H9 (cell line): ENCODE results near the gene LONP2. TPM values are rescaled to one million over a fixed set of nuclear protein-coding genes. Genes with fewer than 3 reads are reported as not detected.

Experiments used
- DNase-seq: peaks from one replicate; pipeline ENCODE4 v3.0.0-alpha.2; 2017
- H2AFZ ChIP-seq: one replicate; pipeline ENCODE4 v1.6.1; 2013; ENCODE audit warnings: mild to moderate bottlenecking, low read length, control low read depth, moderate library complexity
- H2AK5ac ChIP-seq: 2 replicates; pipeline ENCODE4 v1.6.1; 2013; ENCODE audit warnings: low read length, control low read depth, mixed read lengths; ENCODE audit not compliant: insufficient read length
- H2BK120ac ChIP-seq: one replicate; pipeline ENCODE4 v1.6.1; 2013; ENCODE audit warnings: low read depth, mild to moderate bottlenecking, low read length, control low read depth, inconsistent platforms; ENCODE audit not compliant: poor library complexity, severe bottlenecking
- H2BK12ac ChIP-seq: 2 replicates; pipeline ENCODE4 v1.6.1; 2013; ENCODE audit warnings: low read length, control low read depth, mixed read lengths, low read depth; ENCODE audit not compliant: insufficient read length
- H2BK15ac ChIP-seq: 2 replicates; pipeline ENCODE4 v1.6.1; 2013; ENCODE audit warnings: low read depth, low read length, control low read depth
- H2BK20ac ChIP-seq: one replicate; pipeline ENCODE4 v1.6.1; 2013; ENCODE audit warnings: low read depth, mild to moderate bottlenecking, low read length, control low read depth, inconsistent platforms; ENCODE audit not compliant: poor library complexity, severe bottlenecking
- H2BK5ac ChIP-seq: 2 replicates; pipeline ENCODE4 v1.6.1; 2013; ENCODE audit warnings: low read length, control low read depth, mixed read lengths; ENCODE audit not compliant: insufficient read length
- H3K14ac ChIP-seq: 2 replicates; pipeline ENCODE4 v1.6.1; 2013; ENCODE audit warnings: low read length, control low read depth; ENCODE audit not compliant: insufficient read depth
- H3K18ac ChIP-seq: 2 replicates; pipeline ENCODE4 v1.6.1; 2013; ENCODE audit warnings: low read depth, mild to moderate bottlenecking, mixed read lengths, low read length, control low read depth; ENCODE audit not compliant: insufficient read length
- H3K23ac ChIP-seq: 2 replicates; pipeline ENCODE4 v1.6.1; 2013; ENCODE audit warnings: low read length, control low read depth, mixed read lengths, low read depth; ENCODE audit not compliant: insufficient read length
- H3K23me2 ChIP-seq: 2 replicates; pipeline ENCODE4 v1.6.1; 2013; ENCODE audit warnings: low read depth, mild to moderate bottlenecking, mixed read lengths, low read length, control low read depth; ENCODE audit not compliant: insufficient read length, poor library complexity, severe bottlenecking
- H3K27ac ChIP-seq: 2 replicates; pipeline ENCODE4 v1.5.1; 2013; ENCODE audit warnings: low read length, control low read depth, mixed read lengths, low read depth; ENCODE audit not compliant: insufficient read length
- H3K27me3 ChIP-seq: 2 replicates; pipeline ENCODE4 v1.6.1; 2013; ENCODE audit warnings: low read length, control low read depth, inconsistent platforms; ENCODE audit not compliant: insufficient read depth
- H3K4ac ChIP-seq: 2 replicates; pipeline ENCODE4 v1.6.1; 2013; ENCODE audit warnings: low read depth, mild to moderate bottlenecking, control low read depth, inconsistent platforms, low read length, moderate library complexity
- H3K4me1 ChIP-seq: 2 replicates; pipeline ENCODE4 v1.6.1; 2013; ENCODE audit warnings: low read length, control low read depth, inconsistent platforms; ENCODE audit not compliant: insufficient read depth
- H3K4me2 ChIP-seq: 2 replicates; pipeline ENCODE4 v1.6.1; 2013; ENCODE audit warnings: low read length, control low read depth, mixed read lengths; ENCODE audit not compliant: insufficient read length, insufficient read depth
- H3K56ac ChIP-seq: 2 replicates; pipeline ENCODE4 v1.6.1; 2013; ENCODE audit warnings: low read depth, mild to moderate bottlenecking, mixed read lengths, low read length, control low read depth; ENCODE audit not compliant: insufficient read length
- H3K79me1 ChIP-seq: 2 replicates; pipeline ENCODE4 v1.6.1; 2013; ENCODE audit warnings: low read depth, mild to moderate bottlenecking, moderate library complexity, low read length, control low read depth, inconsistent platforms; ENCODE audit not compliant: insufficient read depth, poor library complexity, severe bottlenecking
- H3K79me2 ChIP-seq: 2 replicates; pipeline ENCODE4 v1.6.1; 2013; ENCODE audit warnings: low read length, control low read depth, inconsistent platforms; ENCODE audit not compliant: insufficient read depth
- H3K9ac ChIP-seq: 2 replicates; pipeline ENCODE4 v1.6.1; 2013; ENCODE audit warnings: low read length, control low read depth, mixed read lengths; ENCODE audit not compliant: insufficient read length; ENCODE audit errors: extremely low read depth
- H3K9me3 ChIP-seq: one replicate; pipeline ENCODE4 v1.6.1; 2013; ENCODE audit warnings: low read depth, low read length, inconsistent platforms; ENCODE audit not compliant: control insufficient read depth
- H3T11ph ChIP-seq: one replicate; pipeline ENCODE4 v1.6.1; 2013; ENCODE audit warnings: mild to moderate bottlenecking, low read length, control low read depth, inconsistent platforms
- H4K20me1 ChIP-seq: one replicate; pipeline ENCODE4 v1.6.1; 2013; ENCODE audit not compliant: control insufficient read depth, insufficient read length, insufficient read depth
- H4K5ac ChIP-seq: 2 replicates; pipeline ENCODE4 v1.6.1; 2013; ENCODE audit warnings: low read depth, mild to moderate bottlenecking, mixed read lengths, low read length, control low read depth; ENCODE audit not compliant: insufficient read length
- H4K8ac ChIP-seq: replicated peaks from 2 replicates; pipeline ENCODE4 v1.6.1; 2013; ENCODE audit warnings: low read length, control low read depth, mixed read lengths, low read depth; ENCODE audit not compliant: insufficient read length
- H4K91ac ChIP-seq: 2 replicates; pipeline ENCODE4 v1.6.1; 2013; ENCODE audit warnings: low read depth, mild to moderate bottlenecking, moderate library complexity, mixed read lengths, low read length, control low read depth; ENCODE audit not compliant: insufficient read length
- H3K27ac Mint-ChIP-seq, 3 experiments: 2 replicates in 2 of 3; 3 replicates in 1 of 3; pipeline ENCODE4 v1.8.0; 2020 to 2021; ENCODE audit warnings: mixed read lengths in 3 of 3, mild to moderate bottlenecking in 1 of 3, moderate library complexity in 1 of 3
- H3K27me3 Mint-ChIP-seq: 2 replicates; pipeline ENCODE4 v1.8.0; 2021; ENCODE audit warnings: low read depth, mild to moderate bottlenecking, moderate library complexity, mixed read lengths
- H3K36me3 Mint-ChIP-seq, 3 experiments: 2 replicates in 2 of 3; 3 replicates in 1 of 3; pipeline ENCODE4 v1.8.0; 2020 to 2021; ENCODE audit warnings: low read depth in 3 of 3, mixed read lengths in 3 of 3; ENCODE audit not compliant: insufficient read depth in 1 of 3
- H3K4me1 Mint-ChIP-seq, 2 experiments: 2 replicates each; pipeline ENCODE4 v1.8.0; 2020; ENCODE audit warnings: mixed read lengths in 2 of 2
- H3K4me3 Mint-ChIP-seq, 2 experiments: 2 replicates in 1 of 2; 3 replicates in 1 of 2; pipeline ENCODE4 v1.8.0; 2020 to 2021; ENCODE audit warnings: mild to moderate bottlenecking in 2 of 2, mixed read lengths in 2 of 2, moderate library complexity in 1 of 2
- H3K9me3 Mint-ChIP-seq, 2 experiments: 2 replicates in 1 of 2; 3 replicates in 1 of 2; pipeline ENCODE4 v1.8.0; 2020; ENCODE audit warnings: mild to moderate bottlenecking in 2 of 2, mixed read lengths in 2 of 2, moderate library complexity in 1 of 2
- CTCF ChIP-seq: fragments of 200-600 bp; sonication (generic); conservative IDR thresholded peaks from 3 replicates; pipeline ENCODE4 v1.8.0; 2021; ENCODE audit warnings: antibody characterized with exemption, mild to moderate bottlenecking
- WGBS: extraction: QIAGEN DNeasy Blood & Tissue Kit; methylation state at CpG from one replicate; pipeline ENCODE4 v1.1.7; 2013; ENCODE audit warnings: missing lambda C conversion rate, low lambda C conversion rate, mixed read lengths; ENCODE audit not compliant: insufficient read length; ENCODE audit errors: extremely low coverage; 5-methylcytosine and 5-hydroxymethylcytosine counted together
- total RNA-seq: library from RNA; stranded (reverse); gene quantifications from 2 replicates; pipeline ENCODE4 v1.2.1, GENCODE V29; 2021

Gene LONP2
- total RNA-seq, 1 experiment from 2014 or later: 27.8 TPM

- no peak overlapping the region for H3K4me3 Mint-ChIP-seq
- Histone ChIP-seq H2AK5ac (no peak overlapping the region), H3K9me3 (no peaks in the 10 kb centered on the region), H3K27ac (no peak overlapping the region), H3K27me3 (no peaks in the 10 kb centered on the region), H2AFZ (no peak overlapping the region), H3K4me1 (no peaks in the 10 kb centered on the region), H3K79me1 (peaks cover 5% of the 10 kb centered on the region), H2BK15ac (no peak overlapping the region), H3K56ac (no peak overlapping the region), H4K8ac (no peak overlapping the region), H4K5ac (no peak overlapping the region), H3K18ac (no peak overlapping the region), H3K4ac (no peak overlapping the region), H4K20me1 (no peaks in the 10 kb centered on the region), H3K9ac (no peak overlapping the region), H3K4me2 (no peak overlapping the region), H3K23me2 (no peaks in the 10 kb centered on the region), H3K14ac (no peak overlapping the region), H2BK5ac (no peak overlapping the region), H3K23ac (no peak overlapping the region), H2BK12ac (no peak overlapping the region), H3K79me2 (peaks cover 3% of the 10 kb centered on the region; the same call in 1 of the 2 replicates), H3T11ph (no peak overlapping the region), H2BK120ac (no peak overlapping the region), H2BK20ac (no peak overlapping the region), H4K91ac (no peak overlapping the region)
- WGBS: no CpG with 5 or more reads among the region's 11 CpGs
- peaks cover 5 to 6% of the 10 kb centered on the region in 2 experiments for H3K4me1 Mint-ChIP-seq
- no peaks in the 10 kb centered on the region for H3K27me3 Mint-ChIP-seq
- peaks cover 6 to 47% (median 29%) of the 10 kb centered on the region in 3 experiments; a peak in 5 of 7 replicates for H3K36me3 Mint-ChIP-seq
- peak overlapping the region in 2 of 3 experiments; percentile 62 to 70; a peak in 3 of 7 replicates for H3K27ac Mint-ChIP-seq
- no peak for TF ChIP-seq CTCF
- no peak for DNase-seq
- no peaks in the 10 kb centered on the region for H3K9me3 Mint-ChIP-seq
These were observed 111.1 kb downstream of the LONP2 start for GRCh38 chr16:48354877-48355855.
